GM23338 (cell line): ENCODE results near the gene SLC23A2. TPM values are rescaled to one million over a fixed set of nuclear protein-coding genes. Genes with fewer than 3 reads are reported as not detected.

Experiments used
- ATAC-seq: fragments of 200-7000 bp; cut with Tn5 transposase; 3 replicates; pipeline ENCODE4 v1.9.1; 2020
- DNase-seq: peaks from one replicate; pipeline ENCODE4 v3.0.0-alpha.2; 2015; ENCODE audit warnings: low spot score
- H2AFZ ChIP-seq: fragments of 200-600 bp; sonication (generic); 2 replicates; pipeline ENCODE4 v1.8.0; 2016; ENCODE audit warnings: antibody characterized with exemption, mild to moderate bottlenecking, moderate library complexity
- H3F3A ChIP-seq: fragments of 200-600 bp; sonication (generic); replicated peaks from 2 replicates; pipeline ENCODE4 v1.8.0; 2017; ENCODE audit warnings: antibody characterized with exemption, mixed run types, low read depth
- H3K27ac ChIP-seq: fragments of 200-600 bp; sonication (generic); 2 replicates; pipeline ENCODE4 v1.6.1; 2016; ENCODE audit warnings: low read depth
- H3K27me3 ChIP-seq: fragments of 200-600 bp; sonication (generic); 2 replicates; pipeline ENCODE4 v1.8.0; 2016; ENCODE audit warnings: mild to moderate bottlenecking, mixed run types, moderate library complexity; ENCODE audit not compliant: insufficient read depth
- H3K36me3 ChIP-seq: fragments of 200-600 bp; sonication (generic); 2 replicates; pipeline ENCODE4 v1.8.0; 2016; ENCODE audit warnings: mild to moderate bottlenecking; ENCODE audit not compliant: insufficient read depth
- H3K4me1 ChIP-seq: fragments of 200-600 bp; sonication (generic); 2 replicates; pipeline ENCODE4 v1.8.0; 2016; ENCODE audit warnings: mild to moderate bottlenecking, moderate library complexity; ENCODE audit not compliant: insufficient read depth
- H3K4me2 ChIP-seq: fragments of 200-600 bp; sonication (generic); 2 replicates; pipeline ENCODE4 v1.7.1; 2017; ENCODE audit warnings: mixed run types
- H3K4me3 ChIP-seq: fragments of 200-600 bp; sonication (generic); 2 replicates; pipeline ENCODE4 v1.6.1; 2016; ENCODE audit warnings: mixed run types
- H3K79me2 ChIP-seq: fragments of 200-600 bp; sonication (generic); replicated peaks from 2 replicates; pipeline ENCODE4 v1.8.0; 2017; ENCODE audit warnings: mild to moderate bottlenecking; ENCODE audit not compliant: insufficient read depth
- H3K9me2 ChIP-seq: fragments of 200-600 bp; sonication (generic); 2 replicates; pipeline ENCODE4 v1.8.0; 2017; ENCODE audit not compliant: insufficient read depth
- H4K20me1 ChIP-seq: fragments of 200-600 bp; sonication (generic); replicated peaks from 2 replicates; pipeline ENCODE4 v1.8.0; 2017; ENCODE audit warnings: mild to moderate bottlenecking; ENCODE audit not compliant: insufficient read depth
- H3K27ac Mint-ChIP-seq: 2 replicates; pipeline ENCODE4 v1.8.0; 2020; ENCODE audit warnings: inconsistent platforms, mild to moderate bottlenecking, moderate library complexity, mixed read lengths
- H3K27me3 Mint-ChIP-seq: 3 replicates; pipeline ENCODE4 v1.8.0; 2022; ENCODE audit warnings: low read depth, mild to moderate bottlenecking, moderate library complexity, mixed read lengths, inconsistent platforms; ENCODE audit not compliant: insufficient read depth, poor library complexity
- H3K36me3 Mint-ChIP-seq: 3 replicates; pipeline ENCODE4 v1.8.0; 2021; ENCODE audit warnings: low read depth, mild to moderate bottlenecking, inconsistent platforms, moderate library complexity, mixed read lengths
- H3K4me1 Mint-ChIP-seq: 3 replicates; pipeline ENCODE4 v1.8.0; 2020; ENCODE audit warnings: mild to moderate bottlenecking, inconsistent platforms, mixed read lengths
- H3K4me3 Mint-ChIP-seq: 3 replicates; pipeline ENCODE4 v1.8.0; 2021; ENCODE audit warnings: moderate library complexity, mild to moderate bottlenecking, inconsistent platforms, mixed read lengths
- H3K9me3 Mint-ChIP-seq: 3 replicates; pipeline ENCODE4 v1.8.0; 2020; ENCODE audit warnings: moderate library complexity, mild to moderate bottlenecking, inconsistent platforms, mixed read lengths
- CREB1 ChIP-seq: fragments of 250-450 bp; sonication (Bioruptor Pico); IDR thresholded peaks from 2 replicates; pipeline ENCODE4 v1.5.0; 2020; ENCODE audit warnings: low read depth, mild to moderate bottlenecking, moderate library complexity
- CTCF ChIP-seq, 2 experiments: fragments of 200-600 bp in 1 of 2; sonication (generic) in 1 of 2; conservative IDR thresholded peaks; 2 replicates each; pipeline versions ENCODE4 v1.5.1 to v1.6.1; 2016 to 2017; ENCODE audit warnings: antibody characterized with exemption in 2 of 2, low read depth in 2 of 2, mild to moderate bottlenecking in 2 of 2, moderate library complexity in 1 of 2
- ETS1 ChIP-seq: IDR thresholded peaks from 2 replicates; pipeline ENCODE4 v1.6.1; 2016; ENCODE audit warnings: antibody characterized with exemption
- EZH2 ChIP-seq: fragments of 200-600 bp; sonication (generic); IDR thresholded peaks from one replicate; pipeline ENCODE4 v1.8.0; 2017; ENCODE audit warnings: antibody characterized with exemption, mild to moderate bottlenecking, low read depth; ENCODE audit not compliant: unreplicated experiment
- EZH2phosphoT487 ChIP-seq: fragments of 200-600 bp; sonication (generic); IDR thresholded peaks from one replicate; pipeline ENCODE4 v1.8.1; 2018; ENCODE audit warnings: antibody characterized with exemption; ENCODE audit not compliant: unreplicated experiment
- JUNB ChIP-seq: IDR thresholded peaks from one replicate; pipeline ENCODE4 v1.6.1; 2016; ENCODE audit warnings: antibody characterized with exemption; ENCODE audit not compliant: unreplicated experiment
- NANOG ChIP-seq: IDR thresholded peaks from 2 replicates; pipeline ENCODE4 v1.6.1; 2016; ENCODE audit warnings: antibody characterized with exemption, borderline replicate concordance
- POLR2AphosphoS5 ChIP-seq: IDR thresholded peaks from 2 replicates; pipeline ENCODE4 v1.6.1; 2016; ENCODE audit warnings: antibody characterized with exemption, low read depth
- STAT1 ChIP-seq: IDR thresholded peaks from one replicate; pipeline ENCODE4 v1.6.1; 2016; ENCODE audit warnings: antibody characterized with exemption; ENCODE audit not compliant: unreplicated experiment
- ZNF114 ChIP-seq: fragments of 250-450 bp; sonication (Bioruptor Pico); IDR thresholded peaks from 2 replicates; pipeline ENCODE4 v1.5.0; 2020; ENCODE audit warnings: mild to moderate bottlenecking, moderate library complexity
- ZNF331 ChIP-seq: fragments of 250-450 bp; sonication (Bioruptor Pico); IDR thresholded peaks from 2 replicates; pipeline ENCODE4 v1.5.0; 2020; ENCODE audit warnings: low read depth, mild to moderate bottlenecking, moderate library complexity
- ZNF462 ChIP-seq: fragments of 250-450 bp; sonication (Bioruptor Pico); IDR thresholded peaks from 2 replicates; pipeline ENCODE4 v1.5.0; 2020; ENCODE audit warnings: mild to moderate bottlenecking, moderate library complexity
- polyA plus RNA-seq: library from polyadenylated mRNA; unstranded; fragments of >200 nt; fragmentation: Nextera tagmentation; extraction: Ambion mirVana; gene quantifications from 2 replicates; pipeline ENCODE4 v1.2.1, GENCODE V29; 2016
- total RNA-seq: library from RNA; depleted of rRNA; stranded (reverse); fragments of >200 nt; shearing (Covaris generic); gene quantifications from 2 replicates; pipeline ENCODE4 v1.2.3, GENCODE V29; 2014
- TF ChIP-seq, protein P1 (sequence below): IDR thresholded peaks from one replicate; pipeline ENCODE4 v1.6.1; 2018; ENCODE audit warnings: antibody characterized with exemption; ENCODE audit not compliant: unreplicated experiment

Gene SLC23A2
- total and polyA plus RNA-seq, 2 experiments from 2014 or later, result 4.4 to 20.2 TPM

DNA sequence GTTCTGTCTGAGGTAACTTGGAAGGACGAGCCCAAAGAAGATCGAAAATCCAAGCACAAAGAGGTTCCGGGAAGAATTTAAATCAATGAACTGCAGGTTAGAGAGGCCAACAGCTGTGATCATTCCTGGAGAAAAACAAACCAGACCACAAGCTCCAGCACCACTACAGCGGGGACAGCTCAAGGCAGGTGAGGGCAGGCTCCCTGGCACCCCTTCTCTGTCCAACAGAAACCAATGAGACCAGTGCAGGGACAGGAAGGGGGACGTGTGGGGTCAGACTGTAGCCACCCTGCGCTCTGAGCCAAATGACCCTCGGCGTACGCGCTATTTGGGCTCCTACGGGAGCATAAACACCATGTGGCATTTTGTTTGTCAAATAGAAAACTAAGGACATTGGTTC lies 139.3 kb downstream of the SLC23A2 start (continued):
- no peak for TF ChIP-seq EZH2
- TF ChIP-seq POLR2AphosphoS5, result no peak
- no peak for TF ChIP-seq JUNB

- Histone ChIP-seq H3K4me3 (no peak overlapping the region), H3K4me2 (no peak overlapping the region), H3K27ac (no peak overlapping the region), H4K20me1 (no peaks in the 10 kb centered on the region), H3K27me3 (no peaks in the 10 kb centered on the region), H2AFZ (no peak overlapping the region), H3F3A (no peaks in the 10 kb centered on the region), H3K36me3 (0 out of 2 replicates have a peak, but pooled peaks cover 9% of the 10 kb centered on the region), H3K9me2 (no peaks in the 10 kb centered on the region), H3K4me1 (no peaks in the 10 kb centered on the region), H3K79me2 (no peaks in the 10 kb centered on the region)
- no peak overlapping the region for H3K4me3 Mint-ChIP-seq
- H3K36me3 Mint-ChIP-seq, result peaks cover 15% of the 10 kb centered on the region; the same call in 1 of the 3 replicates
- peaks cover 4% of the 10 kb centered on the region for H3K27me3 Mint-ChIP-seq
- TF ChIP-seq ETS1, result no peak
- TF ChIP-seq POLR2AphosphoS5, result no peak
- TF ChIP-seq JUNB, result no peak
- TF ChIP-seq ZNF331 (CRISPR knock-in tag), result no peak
- TF ChIP-seq CREB1, result no peak
- TF ChIP-seq NANOG, result no peak
- no peak for TF ChIP-seq EZH2phosphoT487
- TF ChIP-seq STAT1, result no peak
- TF ChIP-seq ZNF114 (CRISPR knock-in tag), result no peak
- no peak for TF ChIP-seq EZH2
- TF ChIP-seq ZNF462 (CRISPR knock-in tag), result no peak
- no peak for TF ChIP-seq CTCF (conservative IDR thresholded peaks at IDR 0.05; ENCODE audit: low read depth in 2 of 2)
- TF ChIP-seq, protein P1, sequence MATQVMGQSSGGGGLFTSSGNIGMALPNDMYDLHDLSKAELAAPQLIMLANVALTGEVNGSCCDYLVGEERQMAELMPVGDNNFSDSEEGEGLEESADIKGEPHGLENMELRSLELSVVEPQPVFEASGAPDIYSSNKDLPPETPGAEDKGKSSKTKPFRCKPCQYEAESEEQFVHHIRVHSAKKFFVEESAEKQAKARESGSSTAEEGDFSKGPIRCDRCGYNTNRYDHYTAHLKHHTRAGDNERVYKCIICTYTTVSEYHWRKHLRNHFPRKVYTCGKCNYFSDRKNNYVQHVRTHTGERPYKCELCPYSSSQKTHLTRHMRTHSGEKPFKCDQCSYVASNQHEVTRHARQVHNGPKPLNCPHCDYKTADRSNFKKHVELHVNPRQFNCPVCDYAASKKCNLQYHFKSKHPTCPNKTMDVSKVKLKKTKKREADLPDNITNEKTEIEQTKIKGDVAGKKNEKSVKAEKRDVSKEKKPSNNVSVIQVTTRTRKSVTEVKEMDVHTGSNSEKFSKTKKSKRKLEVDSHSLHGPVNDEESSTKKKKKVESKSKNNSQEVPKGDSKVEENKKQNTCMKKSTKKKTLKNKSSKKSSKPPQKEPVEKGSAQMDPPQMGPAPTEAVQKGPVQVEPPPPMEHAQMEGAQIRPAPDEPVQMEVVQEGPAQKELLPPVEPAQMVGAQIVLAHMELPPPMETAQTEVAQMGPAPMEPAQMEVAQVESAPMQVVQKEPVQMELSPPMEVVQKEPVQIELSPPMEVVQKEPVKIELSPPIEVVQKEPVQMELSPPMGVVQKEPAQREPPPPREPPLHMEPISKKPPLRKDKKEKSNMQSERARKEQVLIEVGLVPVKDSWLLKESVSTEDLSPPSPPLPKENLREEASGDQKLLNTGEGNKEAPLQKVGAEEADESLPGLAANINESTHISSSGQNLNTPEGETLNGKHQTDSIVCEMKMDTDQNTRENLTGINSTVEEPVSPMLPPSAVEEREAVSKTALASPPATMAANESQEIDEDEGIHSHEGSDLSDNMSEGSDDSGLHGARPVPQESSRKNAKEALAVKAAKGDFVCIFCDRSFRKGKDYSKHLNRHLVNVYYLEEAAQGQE, result no peak
- H3K27ac Mint-ChIP-seq, result no peak overlapping the region
- ATAC-seq (no peak), DNase-seq (no peak)
- no peaks in the 10 kb centered on the region for H3K4me1 Mint-ChIP-seq
- no peaks in the 10 kb centered on the region for H3K9me3 Mint-ChIP-seq
These were observed 143.3 kb downstream of the SLC23A2 start for GRCh38 chr20:4858000-4858399.
